ENCODE results near the gene GRN.
A peak's percentile ranks its signal among the peaks of the same experiment; 100 is the strongest.
"Not testable (repeated sequence)": the region's sequence is repeated elsewhere in the genome, so short reads cannot be mapped to it uniquely, and the experiment has no call there.

Gene GRN

GRCh38 chr17:44361292-44362260 is 16.5 kb downstream of the GRN start:
- ATAC-seq (no peak), DNase-seq (no peak)

GRCh38 chr17:44362459-44362948 is 17.4 kb downstream of the GRN start:
- ATAC-seq (no peak), DNase-seq (no peak)

GRCh38 chr17:44362949-44363612 is 18.0 kb downstream of the GRN start:
- DNase-seq: no peak
- ATAC-seq: no peak

- ATAC-seq (peak; percentile 88), DNase-seq (peak; percentile 82)
These were observed 18.6 kb downstream of the GRN start, which contains the start of gene FAM171A2 for GRCh38 chr17:44363613-44364159. Gene FAM171A2 (minus strand): TSS chr17:44363853. CDS start chr17:44363714, 139 bp downstream.

GRCh38 chr17:44365051-44365450 is 19.9 kb downstream of the GRN start:
- not testable (repeated sequence) for DNase-seq, ATAC-seq

- DNase-seq (no peak), ATAC-seq (no peak)
These were observed 22.3 kb downstream of the GRN start for GRCh38 chr17:44367231-44367979.

GRCh38 chr17:44368391-44369243 is 23.5 kb downstream of the GRN start:
- DNase-seq, ATAC-seq: not testable (repeated sequence)

GRCh38 chr17:44369414-44370023 is 24.4 kb downstream of the GRN start:
- DNase-seq, ATAC-seq: not testable (repeated sequence)

GRCh38 chr17:44372036-44372435 is 26.9 kb downstream of the GRN start:
- no peak for ATAC-seq
- no peak for DNase-seq

GRCh38 chr17:44374306-44375195 is 29.4 kb downstream of the GRN start:
- no peak for ATAC-seq

GRCh38 chr17:44375196-44376017 is 30.3 kb downstream of the GRN start:
- DNase-seq: no peak

More at GRCh38 chr17:44374306-44375195, 29.4 kb downstream of the GRN start:
- peak; percentile 15 for DNase-seq

GRCh38 chr17:44376124-44376523 is 31.0 kb downstream of the GRN start:
- no peak for ATAC-seq

More at GRCh38 chr17:44375196-44376017, 30.3 kb downstream of the GRN start:
- ATAC-seq: no peak

GRCh38 chr17:44376779-44377178 is 31.7 kb downstream of the GRN start:
- ATAC-seq: no peak
- no peak for DNase-seq

More at GRCh38 chr17:44376124-44376523, 31.0 kb downstream of the GRN start:
- peak; percentile 52 for DNase-seq

GRCh38 chr17:44378171-44378705 is 33.1 kb downstream of the GRN start:
- no peak for DNase-seq

GRCh38 chr17:44379887-44380286 is 34.8 kb downstream of the GRN start:
- DNase-seq: no peak
- no peak for ATAC-seq

More at GRCh38 chr17:44378171-44378705, 33.1 kb downstream of the GRN start:
- ATAC-seq: no peak

GRCh38 chr17:44380767-44381166 is 35.7 kb downstream of the GRN start:
- ATAC-seq (no peak), DNase-seq (no peak)

GRCh38 chr17:44381810-44382305 is 36.8 kb downstream of the GRN start:
- ATAC-seq (no peak), DNase-seq (no peak)

GRCh38 chr17:44382917-44383316 is 37.8 kb downstream of the GRN start:
- no peak for DNase-seq
- ATAC-seq: no peak
